ENCODE data around the gene SELENOI.
"Not testable (repeated sequence)": the region's sequence is repeated elsewhere in the genome, so short reads cannot be mapped to it uniquely, and the experiment has no call there.

The SELENOI gene, protein sequence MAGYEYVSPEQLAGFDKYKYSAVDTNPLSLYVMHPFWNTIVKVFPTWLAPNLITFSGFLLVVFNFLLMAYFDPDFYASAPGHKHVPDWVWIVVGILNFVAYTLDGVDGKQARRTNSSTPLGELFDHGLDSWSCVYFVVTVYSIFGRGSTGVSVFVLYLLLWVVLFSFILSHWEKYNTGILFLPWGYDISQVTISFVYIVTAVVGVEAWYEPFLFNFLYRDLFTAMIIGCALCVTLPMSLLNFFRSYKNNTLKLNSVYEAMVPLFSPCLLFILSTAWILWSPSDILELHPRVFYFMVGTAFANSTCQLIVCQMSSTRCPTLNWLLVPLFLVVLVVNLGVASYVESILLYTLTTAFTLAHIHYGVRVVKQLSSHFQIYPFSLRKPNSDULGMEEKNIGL

GRCh38 chr2:26345545-26346453, at the start of gene SELENOI:
Gene SELENOI (plus strand): TSS chr2:26346143. CDS start chr2:26346233, 90 bp downstream.
- DNase-seq (ENCODE audit: low read depth in 2 of 2), result peak; percentile 98 to 100

DNA sequence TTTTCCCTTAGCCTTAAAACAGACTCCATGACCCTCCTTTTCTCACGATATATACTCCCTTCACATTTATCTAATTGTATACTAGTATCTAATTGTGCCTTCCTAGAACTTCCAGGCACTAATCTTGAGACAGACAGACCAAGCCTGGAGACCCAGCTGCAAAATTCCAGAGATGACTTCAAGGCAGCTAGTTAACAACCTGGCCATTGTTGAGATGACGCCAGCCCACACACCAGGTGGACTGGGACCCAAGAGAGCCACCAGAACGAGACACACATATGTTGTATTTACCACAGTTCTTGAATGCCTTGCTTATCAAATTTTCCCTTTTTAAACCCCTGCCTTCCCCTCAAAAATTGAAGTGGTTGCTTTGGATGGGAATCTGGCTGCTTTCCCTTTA, 48.9 kb upstream of the SELENOI start:
- DNase-seq (ENCODE audit: low read depth in 2 of 2), result no peak

GRCh38 chr2:26298286-26298637, 47.7 kb upstream of the SELENOI start:
- DNase-seq (ENCODE audit: low read depth in 2 of 2), result no peak

- peak; percentile 10 to 25 for DNase-seq (ENCODE audit: low read depth in 2 of 2)
These were observed 47.1 kb upstream of the SELENOI start for GRCh38 chr2:26298638-26299393.

DNA sequence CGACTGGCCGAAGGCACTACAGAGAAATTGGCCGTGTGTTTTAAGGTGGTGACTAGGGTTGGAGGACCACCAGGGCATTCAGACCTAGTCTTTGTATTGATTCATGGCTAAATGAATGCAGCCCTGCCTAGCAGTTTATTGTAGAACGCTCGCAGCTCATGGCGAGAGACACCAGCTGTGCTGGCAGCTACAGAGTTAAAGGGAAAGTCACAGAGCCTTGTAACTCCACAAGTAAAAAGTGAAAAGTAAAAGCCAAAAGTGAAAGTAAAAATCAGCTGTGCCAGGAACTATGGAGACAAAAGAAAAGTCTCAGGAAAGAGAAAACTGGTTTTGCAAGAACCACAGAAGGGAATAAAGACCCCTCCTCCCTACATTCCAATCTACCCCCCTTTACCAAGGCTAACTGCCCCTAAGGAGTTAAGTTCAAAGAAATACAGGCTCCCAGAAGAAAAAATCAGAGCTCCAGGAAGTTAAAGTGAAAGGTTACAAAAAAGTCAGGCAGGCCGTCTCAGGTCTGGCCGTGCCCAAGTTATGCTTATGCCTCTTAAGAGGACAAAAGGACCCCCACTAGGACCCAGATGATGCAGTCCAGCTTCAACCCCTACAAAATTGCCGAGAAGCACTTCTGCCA, 46.4 kb upstream of the SELENOI start:
- DNase-seq (ENCODE audit: low read depth in 2 of 2), result peak; percentile 4 to 5

GRCh38 chr2:26300234-26300925, 45.6 kb upstream of the SELENOI start:
- no peak for DNase-seq (ENCODE audit: low read depth in 2 of 2)

- no peak for DNase-seq (ENCODE audit: low read depth in 2 of 2)
These were observed 43.1 kb upstream of the SELENOI start for GRCh38 chr2:26302846-26303245.

DNA sequence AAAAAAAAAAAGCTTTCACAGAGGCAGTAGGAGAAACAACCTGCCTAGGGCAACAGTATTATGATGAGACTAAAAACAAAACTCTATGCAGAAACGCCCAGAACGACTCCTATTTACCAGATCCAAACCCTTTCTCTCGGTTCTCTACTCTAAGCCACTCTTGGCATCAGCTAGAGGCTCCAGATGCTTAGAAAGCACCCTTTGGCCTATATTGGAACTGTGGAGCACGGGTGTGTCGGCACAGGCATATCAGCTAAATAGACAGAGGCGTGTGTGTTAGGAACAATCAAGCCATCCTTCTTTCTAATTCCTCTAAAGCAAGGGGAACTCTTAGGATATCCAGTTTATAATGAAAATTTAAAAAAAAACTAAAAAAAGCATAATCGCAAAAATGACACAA, 40.8 kb upstream of the SELENOI start:
- not testable (repeated sequence) for DNase-seq (ENCODE audit: low read depth in 2 of 2)

- DNase-seq (ENCODE audit: low read depth in 2 of 2), result no peak
These were observed 40.4 kb upstream of the SELENOI start for GRCh38 chr2:26305540-26305939.

- no peak for DNase-seq (ENCODE audit: low read depth in 2 of 2)
These were observed 36.0 kb upstream of the SELENOI start for GRCh38 chr2:26309921-26310320.

- DNase-seq (ENCODE audit: low read depth in 2 of 2), result no peak
These were observed 33.5 kb upstream of the SELENOI start for GRCh38 chr2:26312471-26312870.

DNA sequence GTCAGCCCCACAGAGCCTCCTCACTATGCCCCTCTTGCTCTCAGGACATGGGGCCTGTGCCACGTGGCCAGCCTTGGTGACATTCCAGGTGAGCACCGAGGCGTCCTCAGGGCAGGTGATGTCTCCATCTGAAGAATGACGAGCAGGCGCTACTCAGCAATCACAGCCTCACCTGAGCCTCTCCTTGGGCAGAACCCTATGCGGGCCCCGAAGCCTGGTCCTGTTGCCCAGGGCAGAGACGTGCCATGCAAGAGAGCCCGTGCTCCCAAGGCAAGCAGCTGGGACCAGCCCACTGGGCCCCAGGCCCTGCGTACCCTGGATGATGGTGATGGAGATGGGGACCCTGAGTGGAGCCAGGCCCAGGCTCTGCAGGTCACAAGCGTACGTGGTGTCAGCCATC, 32.5 kb upstream of the SELENOI start:
- no peak for DNase-seq (ENCODE audit: low read depth in 2 of 2)

- no peak for DNase-seq (ENCODE audit: low read depth in 2 of 2)
These were observed 31.7 kb upstream of the SELENOI start for GRCh38 chr2:26314243-26314642.

GRCh38 chr2:26316041-26316440, 29.9 kb upstream of the SELENOI start:
- no peak for DNase-seq (ENCODE audit: low read depth in 2 of 2)

- no peak for DNase-seq (ENCODE audit: low read depth in 2 of 2)
These were observed 29.1 kb upstream of the SELENOI start for GRCh38 chr2:26316845-26317244.

DNA sequence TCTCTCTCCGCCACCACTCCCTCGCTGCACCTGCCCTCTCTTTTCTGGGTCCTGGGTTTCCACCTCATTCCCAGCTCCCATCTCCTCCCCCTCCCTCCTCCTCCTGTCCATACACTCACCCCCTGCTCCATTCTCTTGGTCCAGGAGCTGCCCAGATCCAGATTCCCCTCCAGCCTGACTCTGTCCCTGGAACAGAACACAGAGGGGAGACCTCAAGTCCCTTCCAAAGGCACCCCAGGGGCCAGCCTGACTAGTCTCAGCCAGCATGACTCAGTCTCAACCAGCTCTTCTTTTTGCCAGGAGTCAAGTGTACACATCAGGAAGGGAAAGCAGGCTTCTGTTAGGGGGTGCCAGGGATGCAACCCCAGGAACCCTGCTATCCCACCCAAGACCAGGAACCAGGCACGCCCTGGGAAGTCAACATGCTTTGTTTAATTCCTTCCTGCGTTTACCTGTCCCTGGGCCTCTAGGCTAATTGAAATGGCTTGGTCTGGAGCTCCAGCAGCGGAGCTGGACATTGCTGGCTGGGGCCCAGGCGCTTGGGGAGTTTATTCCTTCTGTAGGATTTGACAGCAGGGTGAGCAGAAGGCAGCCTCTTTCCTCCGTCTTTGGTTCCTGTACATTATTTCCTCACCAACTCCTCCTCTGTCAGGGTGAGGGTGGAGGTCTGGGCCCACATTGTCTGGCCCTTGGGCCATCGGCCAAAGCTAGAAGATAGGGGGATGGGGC, 28.4 kb upstream of the SELENOI start:
- no peak for DNase-seq (ENCODE audit: low read depth in 2 of 2)

GRCh38 chr2:26318950-26319349, 27.0 kb upstream of the SELENOI start:
- DNase-seq (ENCODE audit: low read depth in 2 of 2), result no peak

DNA sequence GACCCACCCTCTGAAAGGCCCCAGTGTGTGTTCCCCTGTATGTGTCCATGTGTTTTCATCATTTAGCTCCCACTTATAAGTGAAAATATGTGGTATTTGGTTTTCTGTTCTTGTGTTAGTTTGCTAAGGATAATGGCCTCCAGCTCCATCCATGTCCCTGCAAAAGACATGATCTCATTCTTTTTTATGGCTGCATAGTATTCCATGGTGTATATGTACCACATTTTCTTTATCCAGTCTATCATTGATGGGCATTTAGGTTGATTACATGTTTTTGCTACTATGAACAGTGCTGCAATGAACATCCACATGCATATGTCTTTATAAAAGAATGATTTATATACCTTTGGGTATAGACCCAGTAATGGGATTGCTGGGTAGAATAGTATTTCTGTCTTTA, 21.5 kb upstream of the SELENOI start:
- not testable (repeated sequence) for DNase-seq (ENCODE audit: low read depth in 2 of 2)

GRCh38 chr2:26324903-26325302, 21.0 kb upstream of the SELENOI start:
- no peak for DNase-seq (ENCODE audit: low read depth in 2 of 2)

DNA sequence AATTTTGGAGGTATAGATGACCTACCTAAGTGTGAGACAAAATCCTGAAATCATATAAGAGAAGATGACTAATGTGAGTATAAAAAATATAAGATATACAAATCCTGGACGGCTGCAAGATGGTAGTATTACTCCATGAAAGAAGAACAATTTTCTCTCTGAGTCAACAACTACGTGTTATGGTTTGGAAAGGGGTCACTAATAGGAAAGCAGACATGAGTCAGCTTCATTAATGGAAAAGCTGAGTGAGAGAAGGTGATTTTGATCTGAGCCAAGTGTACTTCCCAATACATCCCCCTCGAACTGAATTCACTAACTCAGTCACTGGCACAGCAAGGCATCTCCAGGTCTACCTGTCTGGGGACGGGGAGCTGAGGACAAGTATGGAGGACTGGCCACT, 20.1 kb upstream of the SELENOI start:
- no peak for DNase-seq (ENCODE audit: low read depth in 2 of 2)

Data from stimulated activated CD4-positive, alpha-beta T cell treated with anti-CD3 and anti-CD28 coated beads, Interleukin-1b, Interleukin-23, amount 100 ng/mL, for 4 hours (primary cell).